GM19372 (cell line): ENCODE measurements around the gene HSPA14.
"Not testable (repeated sequence)": the region's sequence is repeated elsewhere in the genome, so short reads cannot be mapped to it uniquely, and the experiment has no call there.

Source experiments
- ATAC-seq: cut with Tn5 transposase; IDR thresholded peaks from one replicate; pipeline ENCODE4 v1.9.1; 2021; ENCODE audit warnings: mild to moderate bottlenecking, low read depth, moderate library complexity; ENCODE audit not compliant: unreplicated experiment

HSPA14 gene

GRCh38 chr10:14879124-14879927 lies 41.2 kb downstream of the HSPA14 start:
- peak; percentile 24 for ATAC-seq

- no peak for ATAC-seq
Measured at GRCh38 chr10:14879928-14880193, 41.8 kb downstream of the HSPA14 start.

- no peak for ATAC-seq
Measured at GRCh38 chr10:14880229-14880628, 42.1 kb downstream of the HSPA14 start.

- ATAC-seq: no peak
Measured at GRCh38 chr10:14884082-14884481, 46.0 kb downstream of the HSPA14 start.

GRCh38 chr10:14889318-14889717 lies 51.2 kb downstream of the HSPA14 start:
- no peak for ATAC-seq

- no peak for ATAC-seq
Measured at GRCh38 chr10:14891151-14891550, 53.0 kb downstream of the HSPA14 start.

- ATAC-seq: no peak
Measured at GRCh38 chr10:14904316-14904732, 66.2 kb downstream of the HSPA14 start.

- no peak for ATAC-seq
Measured at GRCh38 chr10:14904864-14905263, 66.8 kb downstream of the HSPA14 start.

- no peak for ATAC-seq
Measured at GRCh38 chr10:14905890-14906289, 67.8 kb downstream of the HSPA14 start.

- ATAC-seq: no peak
Measured at GRCh38 chr10:14906765-14907164, 68.7 kb downstream of the HSPA14 start.

GRCh38 chr10:14907591-14907990 lies 69.5 kb downstream of the HSPA14 start:
- ATAC-seq: not testable (repeated sequence)

- no peak for ATAC-seq
Measured at GRCh38 chr10:14909101-14909500, 71.0 kb downstream of the HSPA14 start.

- ATAC-seq: no peak
Measured at GRCh38 chr10:14910953-14911352, 72.8 kb downstream of the HSPA14 start.

- ATAC-seq: no peak
Measured at GRCh38 chr10:14911801-14912200, 73.7 kb downstream of the HSPA14 start.

- no peak for ATAC-seq
Measured at GRCh38 chr10:14916600-14916999, 78.5 kb downstream of the HSPA14 start.

GRCh38 chr10:14917827-14918226 lies 79.7 kb downstream of the HSPA14 start:
- ATAC-seq: no peak

GRCh38 chr10:14918964-14919363 lies 80.9 kb downstream of the HSPA14 start:
- no peak for ATAC-seq
